Activated B cell treated with CpG ODN at 0.5 μM for 24 hours (primary cell): ENCODE results near the gene LRCH4. TPM values are rescaled to one million over a fixed set of nuclear protein-coding genes. Genes with fewer than 3 reads are reported as not detected.

ENCODE experiments used
- ATAC-seq: fragments of 200-7000 bp; cut with Tn5 transposase; one replicate; pipeline ENCODE4 v1.10.0; 2021; ENCODE audit warnings: low read depth, mild to moderate bottlenecking, moderate library complexity
- CTCF ChIA-PET: fragments of 350-600 bp; sonication (Branson Sonifier 250); formaldehyde crosslinking; loops from one replicate; lab custom pipeline; 2021; ENCODE audit warnings: antibody characterized with exemption; lab: Charles Lee
- POLR2A ChIA-PET: fragments of 350-600 bp; sonication (Branson Sonifier 250); formaldehyde crosslinking; loops from one replicate; lab custom pipeline; 2021; ENCODE audit warnings: antibody characterized with exemption; lab: Charles Lee
- DNase-seq: peaks from one replicate; pipeline ENCODE4 v3.0.0; 2022
- H3K27ac Mint-ChIP-seq: one replicate; pipeline ENCODE4 v1.8.0; 2020; ENCODE audit warnings: mixed read lengths
- H3K27me3 Mint-ChIP-seq: one replicate; pipeline ENCODE4 v1.8.0; 2021; ENCODE audit warnings: mixed read lengths
- H3K36me3 Mint-ChIP-seq: one replicate; pipeline ENCODE4 v1.8.0; 2021; ENCODE audit warnings: low read depth, mixed read lengths
- H3K4me1 Mint-ChIP-seq: one replicate; pipeline ENCODE4 v1.8.0; 2021; ENCODE audit warnings: mixed read lengths
- H3K4me3 Mint-ChIP-seq: one replicate; pipeline ENCODE4 v1.8.0; 2020; ENCODE audit warnings: mild to moderate bottlenecking, mixed read lengths
- H3K9me3 Mint-ChIP-seq: one replicate; pipeline ENCODE4 v1.8.0; 2020; ENCODE audit warnings: mixed read lengths
- CTCF ChIP-seq: fragments of 200-600 bp; IDR thresholded peaks from one replicate; pipeline ENCODE4 v1.8.0; 2022; ENCODE audit warnings: antibody characterized with exemption, mild to moderate bottlenecking
- intact Hi-C: fragments of 100-400 bp; cut with micrococcal nuclease; formaldehyde crosslinking; loops from one replicate; pipeline ENCODE4 v1.15.1; 2024
- total RNA-seq: library from RNA; stranded (reverse); gene quantifications from 2 replicates; pipeline ENCODE4 v1.2.3, GENCODE V29; 2022

Gene LRCH4
- total RNA-seq, 1 donor from 2014 or later: 174 TPM

- Mint-ChIP-seq H3K27ac (no peak overlapping the region), H3K27me3 (peaks cover 11% of the 10 kb centered on the region), H3K4me3 (no peak overlapping the region), H3K36me3 (peaks cover under 1% of the 10 kb centered on the region), H3K4me1 (peaks cover under 1% of the 10 kb centered on the region), H3K9me3 (no peaks in the 10 kb centered on the region)
- POLR2A ChIA-PET: interaction anchor here (0.6 to 0.7 kb wide), 3 partner anchors 31 to 261 kb away, joined by 3 to 4 read pairs (median 4); no protein-coding TSS in a partner anchor
- no peak for ATAC-seq
- DNase-seq: no peak
- CTCF ChIA-PET: no interaction called here
- TF ChIP-seq CTCF: no peak
- intact Hi-C loops: no loop called here
These were observed 5.7 kb upstream of the LRCH4 start for GRCh38 chr7:100591596-100591995.

- Mint-ChIP-seq H3K9me3 (no peaks in the 10 kb centered on the region), H3K27ac (no peak overlapping the region), H3K4me1 (peaks cover 7% of the 10 kb centered on the region), H3K36me3 (peaks cover 4% of the 10 kb centered on the region), H3K4me3 (no peak overlapping the region), H3K27me3 (peaks cover 11% of the 10 kb centered on the region)
- intact Hi-C loops: no loop called here
- ChIA-PET POLR2A (no interaction called here), CTCF (interaction anchor here (1.9 kb wide), 1 partner anchor 26 kb away, joined by 24 read pairs; no protein-coding TSS in a partner anchor)
- DNase-seq (no peak), ATAC-seq (no peak)
- TF ChIP-seq CTCF: no peak
These were observed 4.3 kb upstream of the LRCH4 start for GRCh38 chr7:100590077-100590737.

- no peak for DNase-seq
- H3K27ac Mint-ChIP-seq: no peak overlapping the region
- CTCF ChIA-PET: interaction anchor here (0.9 to 1.9 kb wide), 5 partner anchors 13 to 102 kb away, joined by 3 to 24 read pairs (median 4); partner anchors contain the start of gene PCOLCE
- no peak for TF ChIP-seq CTCF
- peaks cover 11% of the 10 kb centered on the region for H3K27me3 Mint-ChIP-seq
- ATAC-seq: no peak
- peaks cover 4% of the 10 kb centered on the region for H3K36me3 Mint-ChIP-seq
- H3K4me1 Mint-ChIP-seq: peaks cover 15% of the 10 kb centered on the region
- intact Hi-C loops: loop anchor here (5.0 kb wide), 3 partner anchors 103 to 1447 kb away; partner anchors contain the start of genes GIGYF1, SMURF1 and TRAPPC14
- POLR2A ChIA-PET: interaction anchor here (0.7 to 1.3 kb wide), 2 partner anchors 84 to 441 kb away, joined by 3 read pairs; partner anchors contain the start of genes GNB2 and LAMTOR4
- H3K9me3 Mint-ChIP-seq: no peaks in the 10 kb centered on the region
- no peak overlapping the region for H3K4me3 Mint-ChIP-seq
These were observed 3.5 kb upstream of the LRCH4 start for GRCh38 chr7:100589341-100589947.

GRCh38 chr7:100588438-100588837, 2.5 kb upstream of the LRCH4 start:
- ChIA-PET CTCF (interaction anchor here (0.8 to 1.9 kb wide), 10 partner anchors 10 to 125 kb away, joined by 3 to 24 read pairs (median 4); partner anchors contain the start of gene PCOLCE), POLR2A (interaction anchor here (0.6 to 5.4 kb wide), 8 partner anchors 10 to 440 kb away, joined by 3 to 60 read pairs (median 4); partner anchors contain the start of genes GNB2, LAMTOR4 and MOSPD3)
- ATAC-seq: no peak
- peak overlapping the region; percentile 66 for H3K4me3 Mint-ChIP-seq
- TF ChIP-seq CTCF: no peak
- H3K27ac Mint-ChIP-seq: no peak overlapping the region
- no peaks in the 10 kb centered on the region for H3K9me3 Mint-ChIP-seq
- H3K36me3 Mint-ChIP-seq: peaks cover 10% of the 10 kb centered on the region
- DNase-seq: no peak
- peaks cover 11% of the 10 kb centered on the region for H3K27me3 Mint-ChIP-seq
- intact Hi-C loops: loop anchor here (1.0 to 5.0 kb wide), 4 partner anchors 24 to 1446 kb away; partner anchors contain the start of genes GIGYF1, SMURF1 and TRAPPC14
- H3K4me1 Mint-ChIP-seq: peaks cover 24% of the 10 kb centered on the region
